ENCODE measurements around the gene PRG3.
"Not testable (repeated sequence)": the region's sequence is repeated elsewhere in the genome, so short reads cannot be mapped to it uniquely, and the experiment has no call there.

PRG3 gene

DNA sequence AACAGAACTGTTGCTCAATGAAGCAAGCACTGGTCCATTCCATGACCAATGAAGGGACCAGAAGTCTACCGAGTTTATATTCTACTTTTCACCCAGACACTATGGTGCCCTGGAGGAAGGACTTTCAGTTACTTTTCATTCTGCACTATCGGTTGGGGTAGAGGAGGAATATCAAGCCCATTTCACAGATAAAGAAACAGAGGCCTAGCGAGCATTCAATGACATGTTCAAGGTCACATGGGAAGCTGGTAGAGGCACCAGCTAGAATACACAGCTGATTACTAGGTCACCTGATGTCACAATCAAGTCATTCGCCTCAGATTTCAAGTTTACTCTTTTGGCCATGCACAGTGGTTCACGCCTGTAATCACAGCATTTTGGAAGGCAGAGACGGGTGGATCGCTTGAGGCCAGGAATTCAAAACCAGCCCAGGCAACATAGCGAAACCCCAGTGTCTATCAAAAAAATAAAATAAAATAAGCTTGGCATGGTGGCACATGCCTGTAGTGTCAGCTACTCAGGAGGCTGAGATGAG is 27.1 kb upstream of the PRG3 start:
- DNase-seq, result no peak

DNA sequence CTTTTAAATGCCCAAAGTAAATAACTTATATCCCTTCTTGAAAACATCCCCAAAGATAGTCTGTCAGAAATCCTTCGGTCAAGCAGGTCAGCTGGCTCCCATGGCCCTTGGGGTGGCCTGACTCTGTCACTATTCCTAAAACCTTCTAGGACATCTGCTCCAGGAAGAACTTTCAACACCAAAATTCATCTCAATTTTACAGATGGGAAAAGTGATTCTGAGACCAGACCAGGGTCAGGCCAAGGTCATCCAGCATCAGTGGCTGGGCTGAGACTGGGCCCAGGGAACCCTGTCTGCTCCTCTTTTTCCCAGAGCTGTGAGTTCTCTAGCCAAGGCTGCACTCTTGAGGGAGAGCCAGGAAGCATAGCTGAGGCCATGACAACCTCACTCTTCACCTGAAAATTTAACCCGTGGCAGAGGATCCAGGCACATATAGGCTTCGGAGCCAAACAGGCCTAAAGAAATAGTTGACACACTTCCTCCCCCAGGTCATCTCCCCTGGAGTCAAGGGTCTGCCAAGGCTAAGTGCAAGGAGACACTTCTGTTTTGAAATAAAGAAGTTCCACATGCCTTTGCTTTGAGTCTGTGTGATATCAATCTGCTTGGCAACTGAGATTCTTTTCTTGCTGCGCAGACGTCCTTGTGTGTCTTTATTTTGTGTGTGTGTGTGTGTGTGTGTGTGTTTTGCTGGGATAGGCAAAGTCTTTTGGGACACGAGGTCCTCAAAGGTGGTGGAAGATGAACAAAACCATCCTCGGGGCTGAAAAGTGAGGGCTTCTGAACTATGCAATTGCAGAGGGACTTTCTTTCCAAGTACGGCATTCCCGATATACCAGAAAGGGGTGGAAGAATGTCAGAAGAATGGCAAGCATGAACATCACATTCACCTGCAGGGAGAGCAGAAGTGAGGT is 26.3 kb upstream of the PRG3 start:
- DNase-seq, result no peak

DNA sequence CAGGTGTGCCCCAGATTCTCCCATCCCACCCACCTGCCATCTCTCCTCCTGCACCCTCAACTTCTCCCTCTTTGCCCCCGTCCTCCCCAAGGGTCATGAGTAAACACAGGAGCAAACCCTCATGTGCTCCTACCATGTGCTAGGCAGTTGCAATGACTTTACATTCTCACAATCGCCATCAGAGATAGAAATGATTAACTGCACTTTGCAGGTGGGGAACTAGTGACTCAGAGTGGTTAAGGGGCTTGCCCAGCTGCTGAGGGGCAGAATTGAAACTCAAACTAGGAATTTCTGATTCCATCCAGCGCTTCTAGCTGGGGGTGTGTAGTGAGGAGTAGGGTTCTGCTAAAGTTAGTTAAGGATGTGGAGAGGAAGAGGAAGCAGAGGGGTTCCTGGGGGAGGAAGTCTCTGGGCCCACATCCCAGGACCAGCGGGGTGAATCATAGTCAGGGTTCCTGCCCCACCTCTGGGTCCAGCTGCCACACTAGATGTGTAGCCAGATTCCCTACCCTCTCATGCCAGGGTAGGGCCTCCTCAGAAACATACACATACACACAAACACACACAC is 25.5 kb upstream of the PRG3 start:
- no peak for DNase-seq

DNA sequence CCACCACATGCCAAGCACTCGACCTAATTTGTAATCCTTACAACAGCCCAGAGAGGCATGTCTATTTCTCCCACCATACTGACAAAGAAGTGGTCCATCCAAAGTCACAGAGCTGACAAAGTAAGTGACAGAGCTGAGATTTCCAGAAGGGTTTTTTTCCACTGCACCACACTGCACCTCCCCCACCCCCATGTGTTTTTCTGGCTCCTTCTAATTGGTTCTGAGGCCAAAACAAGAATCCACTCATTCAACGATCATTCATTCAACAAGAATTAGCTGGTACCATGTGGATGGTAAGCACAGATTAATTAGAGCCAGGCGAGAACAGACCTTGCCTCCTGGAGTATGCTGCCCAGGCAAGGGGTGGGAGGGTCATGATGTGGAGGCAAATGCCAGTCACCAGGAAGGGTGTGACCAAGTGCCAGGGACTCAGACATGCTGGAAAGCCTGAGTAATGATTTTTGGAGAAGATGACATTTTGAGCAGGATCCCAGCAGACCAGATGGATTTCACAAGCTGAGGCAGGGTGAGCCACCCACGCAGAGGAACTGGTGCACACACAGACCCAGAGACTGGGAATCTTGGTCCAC is 24.4 kb upstream of the PRG3 start:
- no peak for DNase-seq

DNA sequence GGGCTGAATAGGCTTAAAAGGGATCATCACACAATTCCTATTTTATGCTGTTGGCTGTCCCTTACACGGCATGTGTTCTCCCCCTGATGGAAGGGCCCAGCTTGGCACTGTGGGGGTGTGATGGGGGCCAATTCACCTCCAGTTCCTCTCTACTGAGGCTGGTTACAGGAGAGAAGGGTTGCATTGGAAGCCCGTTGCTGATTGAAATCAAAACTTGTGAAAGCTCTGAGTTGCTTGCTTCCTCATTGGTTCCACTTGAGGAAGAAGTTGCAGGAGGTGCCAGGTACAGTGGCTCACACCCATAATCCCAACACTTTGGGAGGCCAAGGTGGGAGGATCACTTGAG is 22.8 kb upstream of the PRG3 start:
- no peak for DNase-seq

DNA sequence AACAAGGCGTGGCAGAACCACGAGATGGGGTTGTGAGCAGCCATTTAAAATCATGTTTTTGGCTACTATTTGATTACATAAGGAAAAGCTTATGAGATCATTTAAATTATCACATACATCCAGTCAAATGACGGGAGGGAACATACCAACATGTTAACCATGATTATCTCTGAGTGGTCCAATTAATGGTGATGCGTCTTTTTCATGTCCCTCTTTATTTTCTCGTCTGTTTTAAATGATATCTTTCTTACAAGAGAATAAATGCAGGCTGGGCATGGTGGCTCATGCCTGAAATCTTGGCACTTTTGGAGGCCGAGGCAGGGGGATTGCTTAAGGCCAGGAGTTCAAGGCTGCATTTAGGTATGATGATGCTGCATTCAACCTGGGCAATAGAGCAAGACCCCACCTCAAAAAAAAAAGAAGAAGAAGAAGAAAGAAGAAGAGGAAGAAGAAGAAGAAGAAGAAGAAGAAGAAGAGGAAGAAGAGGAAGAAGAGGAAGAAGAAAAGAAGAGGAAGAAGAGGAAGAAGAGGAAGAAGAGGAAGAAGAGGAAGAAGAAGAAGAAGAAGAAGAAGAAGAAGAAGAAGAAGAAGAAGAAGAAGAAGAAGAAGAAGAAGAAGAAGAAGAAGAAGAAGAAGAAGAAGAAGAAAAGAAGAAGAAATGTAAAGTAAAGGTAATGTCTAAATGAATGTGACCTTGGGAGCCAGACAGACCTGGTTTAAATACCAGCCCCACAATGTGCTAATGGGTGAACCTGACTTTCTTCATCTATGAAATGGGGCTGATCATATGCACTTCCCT is 22.3 kb upstream of the PRG3 start:
- not testable (repeated sequence) for DNase-seq

DNA sequence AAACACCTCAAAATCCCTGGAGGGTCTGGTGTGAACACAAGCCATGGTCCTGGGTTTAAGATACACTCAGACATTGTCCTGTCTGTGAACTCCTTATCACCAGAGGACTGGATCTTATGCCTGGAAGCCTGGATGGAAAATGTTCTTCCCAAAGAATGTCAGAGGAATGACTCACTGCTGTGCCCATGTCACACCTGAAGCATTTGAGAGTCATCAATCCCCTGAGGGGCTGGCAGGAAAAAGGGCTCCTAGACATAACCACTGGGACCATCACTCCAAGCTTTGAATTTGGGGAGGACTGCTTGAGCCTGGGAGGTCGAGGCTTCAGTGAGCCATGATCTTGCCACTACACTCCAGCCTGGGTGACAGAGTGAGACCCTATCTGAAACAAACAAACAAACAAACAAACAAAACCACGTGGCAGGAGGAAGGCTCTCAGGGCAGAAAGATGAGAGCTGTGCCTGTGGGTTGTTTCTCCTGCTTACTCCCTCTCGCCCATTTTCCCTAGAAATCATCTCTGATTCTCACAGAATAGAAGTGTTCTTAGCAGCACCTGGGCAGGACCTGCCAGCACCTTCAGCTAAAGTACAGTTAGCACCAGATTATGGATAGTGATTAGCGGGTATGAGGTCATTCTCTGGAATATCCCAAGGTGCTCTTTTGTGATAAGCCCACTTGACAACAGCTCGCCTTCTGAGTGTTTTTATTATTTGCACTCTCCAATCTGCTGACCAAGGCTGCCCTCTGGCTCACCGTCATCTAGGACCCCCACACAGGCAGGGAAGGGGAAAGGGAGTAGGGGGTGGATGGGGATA is 21.4 kb upstream of the PRG3 start:
- DNase-seq, result no peak

DNA sequence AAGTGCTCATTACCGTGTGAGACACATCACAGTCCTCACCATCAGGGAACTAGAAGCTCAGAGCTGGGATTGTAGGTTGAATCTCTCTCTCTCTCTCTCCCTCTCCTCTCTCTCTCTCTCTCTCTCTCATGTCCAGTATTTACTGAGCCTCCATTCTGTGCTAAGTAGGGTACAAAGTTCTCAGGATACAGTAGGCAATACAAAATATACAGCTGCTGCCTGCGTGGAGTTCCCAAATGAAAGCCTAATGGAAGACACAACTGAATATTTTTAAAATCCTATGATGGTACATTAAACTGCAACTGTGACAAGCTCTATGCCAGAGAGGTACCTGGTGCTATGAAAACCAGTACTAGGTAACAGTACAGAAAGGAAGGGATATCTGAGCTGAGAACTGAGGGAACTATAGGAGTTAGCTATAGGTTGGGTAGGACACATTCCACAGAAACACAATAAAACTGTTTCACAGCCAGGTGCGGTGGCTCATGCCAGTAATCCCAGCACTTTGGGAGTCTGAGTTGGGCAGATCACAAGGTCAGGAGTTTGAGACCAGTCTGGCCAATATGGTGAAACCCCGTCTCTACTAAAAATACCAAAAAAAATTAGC is 19.1 kb upstream of the PRG3 start:
- DNase-seq, result no peak

DNA sequence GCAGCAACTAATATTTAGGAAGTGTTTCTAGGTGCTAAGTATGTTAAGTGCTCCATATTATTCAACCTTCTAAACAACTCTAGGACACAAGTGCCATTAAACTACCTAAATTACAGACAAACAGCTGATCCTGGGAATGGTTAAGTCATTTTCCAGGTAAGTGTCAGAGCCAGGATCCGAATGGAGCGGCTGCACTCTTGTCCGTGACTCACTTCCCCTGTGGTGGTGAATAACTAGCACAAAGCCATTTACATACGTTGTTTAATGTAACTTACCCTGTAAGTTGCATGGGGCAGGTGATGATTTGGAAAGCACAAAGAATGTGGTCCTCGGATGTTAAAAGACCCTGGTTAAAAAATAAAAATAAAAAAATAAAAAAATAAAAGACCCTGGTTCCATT is 18.3 kb upstream of the PRG3 start:
- no peak for DNase-seq

DNA sequence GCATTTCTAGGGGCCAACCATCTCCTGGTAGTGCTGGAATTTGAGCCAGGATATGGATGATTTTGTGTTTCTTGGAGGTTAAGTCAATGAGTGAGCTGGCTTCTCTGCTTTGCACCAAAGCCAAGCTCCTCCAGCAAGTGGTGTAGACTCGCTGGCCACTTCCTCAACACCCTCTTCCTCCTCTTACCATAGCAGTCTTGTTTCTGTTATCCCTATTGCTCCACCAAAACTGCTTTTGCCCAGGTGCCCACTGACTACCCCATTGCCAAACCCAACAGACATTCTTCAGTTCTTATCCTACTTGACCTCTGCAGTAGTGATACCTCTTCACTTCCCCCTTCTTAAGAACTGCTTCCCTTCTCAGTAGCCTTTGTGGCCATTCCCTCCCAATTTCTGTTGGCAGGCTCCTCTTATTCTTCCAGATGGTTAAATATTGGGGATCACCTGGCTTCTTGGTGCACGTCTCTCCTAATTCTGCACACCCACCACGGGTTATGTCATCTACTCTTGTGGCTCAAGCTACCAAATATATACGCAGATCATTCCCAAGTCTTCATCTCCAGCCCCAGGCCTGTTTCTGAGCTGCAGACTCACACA is 16.5 kb upstream of the PRG3 start:
- DNase-seq, result no peak

DNA sequence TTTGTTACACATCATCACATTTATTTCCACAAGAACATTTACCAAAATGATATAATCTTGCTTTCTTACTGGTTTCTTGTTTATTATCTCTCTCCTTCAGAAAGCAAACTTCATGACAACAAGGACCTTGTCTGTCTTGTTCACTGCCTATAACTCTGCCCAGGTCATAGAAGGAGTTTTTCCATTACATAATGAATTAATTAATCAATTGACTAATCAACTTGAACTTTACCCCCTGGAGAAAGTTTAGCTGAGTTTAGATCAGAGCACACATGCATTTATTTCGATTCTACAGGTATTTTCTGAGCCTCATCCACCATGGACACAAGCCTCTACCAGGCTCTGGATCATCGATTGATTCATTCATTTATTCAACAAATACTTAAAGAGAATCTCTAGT is 15.8 kb upstream of the PRG3 start:
- no peak for DNase-seq

DNA sequence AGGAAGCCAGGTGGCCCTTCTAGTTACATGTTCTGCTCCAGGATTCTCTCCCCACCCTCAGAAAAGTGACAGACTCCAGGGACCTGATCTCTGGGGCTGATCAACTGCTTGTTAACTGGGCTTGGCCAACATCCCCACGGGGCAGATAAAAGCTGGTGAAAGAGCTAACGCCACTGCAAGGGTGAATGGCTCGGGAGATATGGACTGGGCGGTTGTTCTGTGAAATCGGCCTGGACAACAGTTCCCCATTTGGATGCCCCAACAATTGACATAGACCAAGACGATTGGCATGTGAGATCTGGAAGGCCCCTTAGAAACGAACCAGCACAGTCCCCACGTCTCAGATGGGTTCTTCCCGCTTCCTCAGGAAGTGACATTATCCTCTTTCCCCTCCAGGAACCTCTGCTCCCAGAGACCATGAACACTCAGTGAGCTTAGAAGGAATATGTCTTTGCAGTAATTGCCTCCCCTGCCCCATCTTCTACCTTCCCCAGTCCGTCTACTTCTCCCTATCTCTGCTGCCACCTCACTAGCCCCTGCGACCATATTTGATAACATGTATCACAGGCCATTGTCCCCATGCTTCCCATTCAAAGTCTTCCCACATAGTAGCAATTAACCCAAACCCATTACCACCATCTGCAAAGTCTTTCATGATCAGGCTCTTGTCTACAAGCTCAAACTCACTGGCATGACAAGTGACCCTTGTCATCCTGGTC is 15.1 kb upstream of the PRG3 start:
- no peak for DNase-seq

DNA sequence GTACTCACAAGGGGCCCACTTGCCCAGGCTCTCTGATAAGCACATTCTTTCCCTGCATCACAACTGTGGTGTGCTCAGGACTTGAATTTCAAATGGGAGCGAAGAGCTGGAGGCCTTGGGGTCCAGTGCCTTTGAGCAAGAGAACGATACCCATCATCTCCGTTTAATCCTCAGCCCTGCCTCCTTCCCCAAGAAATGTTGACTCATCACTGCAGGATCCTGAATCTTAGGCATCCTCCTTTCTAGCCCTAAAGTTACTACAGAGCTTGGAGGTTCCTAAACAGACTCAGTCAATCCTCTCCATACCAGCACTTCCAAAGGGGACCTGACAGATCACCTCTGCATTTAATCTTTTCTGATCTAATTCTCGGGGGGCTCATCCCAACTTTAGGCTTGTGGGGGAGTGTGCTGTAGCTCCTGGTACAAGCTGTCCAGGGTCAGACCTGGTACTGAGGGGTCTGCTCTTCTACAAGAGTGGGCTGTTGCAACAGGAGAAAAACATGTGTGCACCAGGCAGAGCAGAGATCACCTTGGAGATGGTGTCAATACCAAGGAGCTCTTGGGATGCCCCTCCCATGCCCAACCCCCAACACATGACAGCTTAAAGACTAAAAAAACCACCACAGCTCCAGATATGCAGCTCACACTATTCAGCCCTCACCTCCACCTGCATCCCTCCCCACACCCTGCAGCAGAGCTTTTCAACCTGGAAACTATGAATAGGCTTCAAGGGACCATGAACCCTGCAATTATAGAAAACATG is 13.4 kb upstream of the PRG3 start:
- DNase-seq, result no peak

DNA sequence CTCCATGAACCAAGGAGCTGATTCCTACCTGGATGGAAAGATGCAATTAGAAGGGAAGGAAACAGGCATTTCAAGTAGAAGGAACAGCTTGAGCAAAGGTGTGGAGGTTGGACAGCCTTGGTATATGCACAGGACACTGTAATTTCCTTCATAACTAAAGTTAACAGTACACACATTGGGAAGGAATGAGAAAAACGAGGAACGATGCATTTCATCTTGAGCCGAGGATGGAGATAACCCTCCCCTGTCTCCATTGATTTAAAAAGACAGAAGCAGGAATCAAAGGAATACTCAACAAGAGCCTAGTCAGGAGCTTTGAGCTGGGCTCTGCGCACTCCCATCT is 11.8 kb upstream of the PRG3 start:
- no peak for DNase-seq

DNA sequence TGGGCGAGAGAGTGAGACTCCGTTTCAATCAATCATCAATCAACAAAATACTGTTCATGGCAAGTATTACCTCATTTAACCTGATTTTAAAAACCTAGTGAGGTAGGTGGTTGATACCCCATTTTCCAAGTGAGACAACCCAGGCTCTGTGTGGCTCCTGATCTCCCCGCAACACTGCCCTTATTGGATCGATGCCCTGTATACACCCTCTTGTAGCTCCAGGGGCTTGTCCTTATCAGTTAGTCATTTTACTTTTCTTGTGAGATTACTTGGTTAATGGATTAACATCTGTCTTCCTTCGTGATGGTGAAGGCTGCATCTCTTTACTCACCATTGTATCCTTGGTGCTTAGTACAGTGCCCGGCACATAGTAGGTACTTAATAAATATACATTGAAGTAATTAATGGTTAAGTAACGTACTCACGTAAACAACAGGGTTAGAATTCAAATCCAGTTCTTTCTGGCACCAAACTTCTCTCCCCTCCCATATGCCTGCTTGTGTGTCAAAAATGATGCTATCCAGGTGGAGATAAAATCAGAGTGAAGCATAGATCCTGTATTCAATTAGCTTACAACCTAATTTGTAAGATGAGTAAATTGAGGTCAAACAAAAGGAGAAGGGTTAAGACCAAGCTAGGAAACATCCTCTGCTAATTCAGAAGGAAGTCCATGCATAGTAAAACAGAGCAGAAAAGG is 11.3 kb upstream of the PRG3 start:
- DNase-seq, result no peak

DNA sequence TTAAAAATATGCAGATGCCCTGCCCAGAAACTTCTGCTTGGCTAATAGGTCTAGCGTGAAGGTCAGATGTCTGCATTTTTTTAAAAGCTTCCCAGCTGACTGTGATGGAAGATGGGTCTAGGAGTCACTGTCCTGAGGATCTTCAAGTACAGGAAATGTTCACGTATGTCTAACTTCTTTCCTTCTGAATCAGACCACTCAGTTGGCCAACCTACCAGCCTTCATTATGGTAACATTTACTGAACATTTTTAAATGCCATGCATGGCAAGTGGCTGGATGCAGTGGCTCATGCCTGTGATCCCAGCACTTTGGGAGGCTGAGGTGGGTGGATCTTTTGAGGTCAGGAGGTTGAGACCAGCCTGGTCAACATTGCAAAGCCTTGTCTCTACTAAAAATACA is 10.6 kb upstream of the PRG3 start:
- no peak for DNase-seq

DNA sequence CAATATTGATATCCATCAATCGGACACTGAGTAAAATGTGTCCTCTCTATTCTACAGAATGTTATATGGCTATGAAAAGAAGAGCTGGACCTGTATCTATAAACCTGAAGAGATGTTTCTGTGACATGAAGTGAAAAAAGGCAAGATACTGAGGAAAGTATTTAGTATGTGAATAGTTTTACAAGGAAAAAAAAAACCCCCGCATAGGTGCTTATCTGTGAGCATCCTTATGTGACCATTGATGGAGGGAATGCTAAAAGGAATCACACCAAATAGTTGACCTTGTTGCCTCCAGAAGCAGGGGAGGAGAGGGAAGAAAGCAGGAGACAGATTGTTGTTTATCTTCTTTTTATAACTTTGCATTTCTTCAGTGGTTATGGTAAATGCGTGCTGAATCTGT is 10.2 kb upstream of the PRG3 start:
- DNase-seq, result no peak

DNA sequence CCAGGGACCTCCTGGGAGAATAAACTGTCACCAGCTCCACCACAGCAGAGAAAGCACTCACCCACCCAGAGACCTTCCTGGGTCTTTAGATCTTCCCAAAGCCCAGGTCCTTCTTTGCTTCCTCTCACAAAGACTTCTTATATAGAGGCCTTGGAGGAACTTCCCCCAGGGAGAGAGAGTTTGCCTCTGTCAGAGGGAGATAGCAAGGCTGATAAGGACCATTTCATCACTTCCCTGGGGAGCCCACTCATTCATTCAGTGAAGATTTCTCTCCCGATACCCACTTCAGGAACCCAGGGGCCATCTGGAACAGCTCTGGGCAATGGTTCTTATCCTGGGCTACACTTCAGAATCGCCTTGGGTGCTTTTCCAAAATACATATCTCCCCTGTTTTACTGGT is 9.6 kb upstream of the PRG3 start, which contains the start of gene PRG2:
TSS of gene PRG2 (minus strand) at position 116 of the 400 bp plus-strand sequence. CDS start 706 bp downstream, outside the sequence.
- no peak for DNase-seq

DNA sequence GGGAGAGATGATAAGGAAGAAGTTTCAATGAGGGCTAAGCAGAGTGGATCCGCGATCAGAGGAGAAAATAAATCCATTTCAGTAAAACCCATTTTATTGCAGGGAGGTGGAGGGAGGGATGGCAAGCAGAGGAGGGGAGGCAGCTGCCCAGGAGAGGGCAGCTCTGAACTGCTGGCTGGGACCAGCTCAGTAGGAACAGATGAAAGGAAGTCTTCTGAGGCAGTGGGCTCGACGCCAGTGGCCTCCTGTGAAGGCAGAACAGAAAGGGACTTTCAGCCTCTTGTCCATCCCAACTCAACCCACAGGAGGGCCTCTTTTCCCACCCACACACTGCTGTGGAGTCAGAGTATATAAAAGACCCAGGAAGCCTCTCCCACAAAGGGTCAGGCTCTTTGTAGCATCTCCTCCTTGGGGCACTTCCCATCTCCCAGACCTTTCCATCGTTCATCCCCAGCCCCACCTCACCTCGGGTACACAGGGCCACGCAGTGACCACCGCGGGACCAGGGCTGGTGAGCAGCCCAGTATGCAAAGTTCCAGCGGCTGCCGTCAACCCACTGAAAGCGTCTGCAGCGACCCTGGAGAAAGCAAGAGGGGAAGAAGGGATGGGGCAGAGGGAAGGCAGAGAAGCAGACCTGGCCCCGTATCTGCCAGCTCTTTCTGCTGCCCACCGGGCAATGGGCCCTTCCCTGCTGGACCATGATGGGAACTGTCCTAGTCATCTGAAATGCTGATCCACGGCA is 6.5 kb upstream of the PRG3 start:
- DNase-seq, result no peak
